ENCODE data around the gene TNRC6C.
"Not testable (repeated sequence)": the region's sequence is repeated elsewhere in the genome, so short reads cannot be mapped to it uniquely, and the experiment has no call there.

TNRC6C gene

GRCh38 chr17:77930780-77931768, 27.4 kb upstream of the TNRC6C start:
- DNase-seq: no peak

- DNase-seq: no peak
Measured at GRCh38 chr17:77933777-77934398, 24.6 kb upstream of the TNRC6C start.

GRCh38 chr17:77935121-77935571, 23.4 kb upstream of the TNRC6C start:
- no peak for DNase-seq

GRCh38 chr17:77935744-77936143, 22.8 kb upstream of the TNRC6C start:
- DNase-seq: not testable (repeated sequence)

- no peak for DNase-seq
Measured at GRCh38 chr17:77936881-77937280, 21.6 kb upstream of the TNRC6C start.

- DNase-seq: no peak
Measured at GRCh38 chr17:77941004-77941403, 17.5 kb upstream of the TNRC6C start.

GRCh38 chr17:77942112-77942988, 16.2 kb upstream of the TNRC6C start:
- no peak for DNase-seq

- no peak for DNase-seq
Measured at GRCh38 chr17:77943971-77944370, 14.5 kb upstream of the TNRC6C start.

- no peak for DNase-seq
Measured at GRCh38 chr17:77944390-77945222, 13.9 kb upstream of the TNRC6C start.

- DNase-seq: no peak
Measured at GRCh38 chr17:77946900-77947645, 11.4 kb upstream of the TNRC6C start.

GRCh38 chr17:77948690-77949114, 9.8 kb upstream of the TNRC6C start:
- DNase-seq: peak; percentile 36

- DNase-seq: no peak
Measured at GRCh38 chr17:77951123-77951522, 7.4 kb upstream of the TNRC6C start.

- no peak for DNase-seq
Measured at GRCh38 chr17:77952368-77952767, 6.1 kb upstream of the TNRC6C start.

- no peak for DNase-seq
Measured at GRCh38 chr17:77957235-77957856, 1.2 kb upstream of the TNRC6C start.

GRCh38 chr17:77958716-77959125, 218 bp downstream of the TNRC6C start:
- DNase-seq: no peak

- no peak for DNase-seq
Measured at GRCh38 chr17:77959126-77959925, 823 bp downstream of the TNRC6C start.

GRCh38 chr17:77959926-77960521, 1.5 kb downstream of the TNRC6C start:
- DNase-seq: no peak

- no peak for DNase-seq
Measured at GRCh38 chr17:77961741-77962140, 3.2 kb downstream of the TNRC6C start.

- no peak for DNase-seq
Measured at GRCh38 chr17:77962348-77962747, 3.8 kb downstream of the TNRC6C start.
